DOHH2 (cell line): ENCODE results near the gene ABI3.

Experiments
- H3F3A ChIP-seq: fragments of 200-600 bp; sonication (generic), shearing (Covaris generic); 2 replicates; pipeline ENCODE4 v1.6.0; 2016; ENCODE audit warnings: antibody characterized with exemption, mild to moderate bottlenecking; ENCODE audit not compliant: control insufficient read depth, insufficient read depth
- H3K27ac ChIP-seq: fragments of 200-600 bp; sonication (generic); 2 replicates; pipeline ENCODE4 v1.5.1; 2014; ENCODE audit warnings: low read depth, mild to moderate bottlenecking, low read length, moderate library complexity
- H3K27me3 ChIP-seq: fragments of 200-600 bp; sonication (generic); 2 replicates; pipeline ENCODE4 v1.6.1; 2014; ENCODE audit warnings: mild to moderate bottlenecking, low read length, mixed read lengths; ENCODE audit not compliant: control insufficient read depth
- H3K36me3 ChIP-seq: fragments of 200-600 bp; sonication (generic); 2 replicates; pipeline ENCODE4 v1.6.1; 2014; ENCODE audit warnings: mild to moderate bottlenecking, low read length, moderate library complexity, mixed read lengths; ENCODE audit not compliant: control insufficient read depth
- H3K4me1 ChIP-seq: fragments of 200-600 bp; sonication (generic); 2 replicates; pipeline ENCODE4 v1.6.1; 2014; ENCODE audit warnings: mild to moderate bottlenecking, low read length, mixed read lengths; ENCODE audit not compliant: control insufficient read depth
- H3K4me2 ChIP-seq: fragments of 200-600 bp; sonication (generic); 2 replicates; pipeline ENCODE4 v1.6.0; 2014; ENCODE audit warnings: mild to moderate bottlenecking, low read length, moderate library complexity
- H3K4me3 ChIP-seq: fragments of 200-600 bp; sonication (generic); 2 replicates; pipeline ENCODE4 v1.5.1; 2014; ENCODE audit warnings: mild to moderate bottlenecking, low read length, mixed read lengths
- H3K79me2 ChIP-seq: fragments of 200-600 bp; sonication (generic); 2 replicates; pipeline ENCODE4 v1.6.1; 2014; ENCODE audit warnings: mild to moderate bottlenecking, low read length, mixed read lengths; ENCODE audit not compliant: control insufficient read depth
- H3K9me2 ChIP-seq: fragments of 200-600 bp; sonication (generic); replicated peaks from 2 replicates; pipeline ENCODE4 v1.6.1; 2014; ENCODE audit warnings: mild to moderate bottlenecking, low read length, mixed read lengths; ENCODE audit not compliant: control insufficient read depth
- H3K9me3 ChIP-seq: fragments of 200-600 bp; sonication (generic); 2 replicates; pipeline ENCODE4 v1.6.1; 2014; ENCODE audit warnings: antibody characterized with exemption, low read length, mixed read lengths; ENCODE audit not compliant: control insufficient read depth, insufficient read depth
- H4K20me1 ChIP-seq: fragments of 200-600 bp; sonication (generic); 2 replicates; pipeline ENCODE4 v1.6.0; 2014; ENCODE audit warnings: low read depth, mild to moderate bottlenecking, antibody characterized with exemption, low read length, moderate library complexity; ENCODE audit not compliant: control insufficient read depth, insufficient read depth
- CTCF ChIP-seq: fragments of 200-600 bp; sonication (generic); IDR thresholded peaks from one replicate; pipeline ENCODE4 v1.5.1; 2014; ENCODE audit warnings: antibody characterized with exemption, mild to moderate bottlenecking, low read depth, low read length; ENCODE audit not compliant: poor library complexity, severe bottlenecking
- EZH2phosphoT487 ChIP-seq: fragments of 200-600 bp; sonication (generic); IDR thresholded peaks from 2 replicates; pipeline ENCODE4 v1.6.1; 2017; ENCODE audit warnings: borderline replicate concordance, mild to moderate bottlenecking, antibody characterized with exemption, low read length, moderate library complexity, mixed read lengths

ABI3 gene

GRCh38 chr17:49217651-49218413 lies 7.3 kb downstream of the ABI3 start:
- Histone ChIP-seq H3K36me3 (peaks cover 74% of the 10 kb centered on the region), H3K4me3 (peak overlapping the region; percentile 57), H4K20me1 (no peaks in the 10 kb centered on the region), H3F3A (peaks cover 32% of the 10 kb centered on the region), H3K27me3 (no peaks in the 10 kb centered on the region), H3K79me2 (peaks cover 50% of the 10 kb centered on the region), H3K4me1 (peaks cover 70% of the 10 kb centered on the region), H3K4me2 (peak overlapping the region; percentile 74), H3K27ac (peak overlapping the region; percentile 90), H3K9me2 (no peaks in the 10 kb centered on the region), H3K9me3 (no peaks in the 10 kb centered on the region)
- TF ChIP-seq CTCF (no peak), EZH2phosphoT487 (no peak)

- Histone ChIP-seq H3K4me1 (peaks cover 70% of the 10 kb centered on the region), H3K4me2 (peak overlapping the region; percentile 74), H3F3A (peaks cover 21% of the 10 kb centered on the region), H3K79me2 (peaks cover 40% of the 10 kb centered on the region), H4K20me1 (no peaks in the 10 kb centered on the region), H3K27me3 (no peaks in the 10 kb centered on the region), H3K9me3 (no peaks in the 10 kb centered on the region), H3K4me3 (no peak overlapping the region), H3K36me3 (peaks cover 68% of the 10 kb centered on the region), H3K9me2 (no peaks in the 10 kb centered on the region), H3K27ac (peak overlapping the region; percentile 90)
- TF ChIP-seq EZH2phosphoT487 (no peak), CTCF (peak; percentile 52)
These were observed 8.7 kb downstream of the ABI3 start for GRCh38 chr17:49218941-49219913.

DNA sequence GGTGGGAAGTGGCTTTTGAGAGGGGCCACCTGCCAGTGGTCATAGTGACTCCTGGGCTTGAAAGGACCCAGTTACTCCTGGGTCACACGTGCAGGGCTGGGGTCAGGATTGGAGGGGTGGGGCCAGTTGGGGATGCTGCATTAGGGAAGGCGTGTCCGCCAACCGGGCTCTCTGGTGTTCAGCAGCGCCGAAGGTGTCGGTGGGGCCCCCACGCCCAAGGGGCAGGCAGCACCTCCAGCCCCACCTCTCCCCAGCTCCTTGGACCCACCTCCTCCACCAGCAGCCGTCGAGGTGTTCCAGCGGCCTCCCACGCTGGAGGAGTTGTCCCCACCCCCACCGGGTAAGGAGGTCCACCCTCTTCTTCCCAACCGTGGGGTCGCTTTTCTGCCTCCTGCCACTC lies 9.5 kb downstream of the ABI3 start:
- H3K79me2 ChIP-seq: peaks cover 32% of the 10 kb centered on the region
- peaks cover 63% of the 10 kb centered on the region for H3K36me3 ChIP-seq
- H3K9me3 ChIP-seq: no peaks in the 10 kb centered on the region
- TF ChIP-seq CTCF: no peak
- no peak for TF ChIP-seq EZH2phosphoT487
- H4K20me1 ChIP-seq: no peaks in the 10 kb centered on the region
- peaks cover 67% of the 10 kb centered on the region for H3K4me1 ChIP-seq
- H3K4me3 ChIP-seq: no peak overlapping the region
- H3F3A ChIP-seq: peaks cover 17% of the 10 kb centered on the region
- H3K4me2 ChIP-seq: no peak overlapping the region
- no peak overlapping the region for H3K27ac ChIP-seq
- no peaks in the 10 kb centered on the region for H3K27me3 ChIP-seq
- no peaks in the 10 kb centered on the region for H3K9me2 ChIP-seq
